Caco-2 (cell line): ENCODE data around the gene NUB1. TPM values are rescaled to one million over a fixed set of nuclear protein-coding genes. Genes with fewer than 3 reads are reported as not detected.

Source experiments
- BruUV-seq: library from RNA; stranded (reverse); fragments of 400-500 nt; replicated peaks from 2 replicates; lab custom pipeline; 2021; lab: Mats Ljungman, UMichigan
- CTCF ChIA-PET: fragments of 300-600 bp; sonication (Branson Sonifier 250); formaldehyde crosslinking; loops from one replicate; lab custom pipeline; 2022; ENCODE audit warnings: antibody characterized with exemption; lab: Charles Lee
- POLR2A ChIA-PET: fragments of 300-600 bp; sonication (Branson Sonifier 250); formaldehyde crosslinking; loops from one replicate; lab custom pipeline; 2022; ENCODE audit warnings: antibody characterized with exemption; lab: Charles Lee
- DNase-seq, 2 experiments: peaks; one replicate each; pipeline versions ENCODE4 v3.0.0 to v3.0.0-alpha.2; 2020 to 2022
- H3K27me3 ChIP-seq: replicated peaks from 2 replicates; pipeline ENCODE4 v1.6.0; 2011; ENCODE audit warnings: low read length; ENCODE audit not compliant: control insufficient read depth, insufficient read depth
- H3K36me3 ChIP-seq: 2 replicates; pipeline ENCODE4 v1.5.1; 2011; ENCODE audit warnings: low read length; ENCODE audit not compliant: control insufficient read depth, insufficient read depth
- H3K4me1 ChIP-seq: fragments of 250-450 bp; sonication (Bioruptor Pico); 2 replicates; pipeline ENCODE4 v1.5.1; 2020; ENCODE audit warnings: mild to moderate bottlenecking
- H3K4me3 ChIP-seq: 2 replicates; pipeline ENCODE4 v1.5.1; 2011; ENCODE audit warnings: low read depth, mild to moderate bottlenecking, control low read depth, low read length
- H3K9me3 ChIP-seq: fragments of 250-450 bp; sonication (Bioruptor Pico); 2 replicates; pipeline ENCODE4 v1.5.1; 2020; ENCODE audit warnings: mild to moderate bottlenecking, moderate library complexity
- H3K27ac Mint-ChIP-seq: one replicate; pipeline ENCODE4 v1.8.0; 2022; ENCODE audit warnings: mixed read lengths; ENCODE audit not compliant: unreplicated experiment
- H3K27me3 Mint-ChIP-seq: one replicate; pipeline ENCODE4 v1.8.0; 2022; ENCODE audit warnings: mixed read lengths; ENCODE audit not compliant: insufficient read depth, unreplicated experiment
- H3K36me3 Mint-ChIP-seq: one replicate; pipeline ENCODE4 v1.8.0; 2022; ENCODE audit warnings: mild to moderate bottlenecking, mixed read lengths; ENCODE audit not compliant: insufficient read depth, unreplicated experiment
- H3K4me1 Mint-ChIP-seq: one replicate; pipeline ENCODE4 v1.8.0; 2022; ENCODE audit warnings: low read depth, mixed read lengths; ENCODE audit not compliant: unreplicated experiment
- H3K4me3 Mint-ChIP-seq: one replicate; pipeline ENCODE4 v1.8.0; 2022; ENCODE audit warnings: mild to moderate bottlenecking, moderate library complexity, mixed read lengths; ENCODE audit not compliant: unreplicated experiment
- H3K9me3 Mint-ChIP-seq: one replicate; pipeline ENCODE4 v1.8.0; 2022; ENCODE audit warnings: mixed read lengths; ENCODE audit not compliant: unreplicated experiment
- intact Hi-C: fragments of 100-400 bp; cut with micrococcal nuclease; formaldehyde crosslinking; loops from one replicate; pipeline ENCODE4 v1.10.0; 2022; ENCODE audit not compliant: unreplicated experiment
- total RNA-seq: library from RNA; stranded (reverse); gene quantifications from 2 replicates; pipeline ENCODE4 v1.2.3, GENCODE V29; 2022
- TF ChIP-seq, protein P1 (sequence below), 2 experiments: fragments of 200-600 bp in 1 of 2; IDR thresholded peaks; 1 replicate in 1 of 2; 2 replicates in 1 of 2; pipeline versions ENCODE4 v1.5.1 to v1.8.0; 2011 to 2022; ENCODE audit warnings: antibody characterized with exemption in 1 of 2, control low read depth in 1 of 2, inconsistent platforms in 1 of 2, low read depth in 1 of 2, low read length in 1 of 2, mild to moderate bottlenecking in 1 of 2, moderate library complexity in 1 of 2; ENCODE audit not compliant: insufficient read depth in 1 of 2, severe bottlenecking in 1 of 2, unreplicated experiment in 1 of 2

NUB1 gene
- total RNA-seq, 1 experiment from 2014 or later = 51.6 TPM

DNA sequence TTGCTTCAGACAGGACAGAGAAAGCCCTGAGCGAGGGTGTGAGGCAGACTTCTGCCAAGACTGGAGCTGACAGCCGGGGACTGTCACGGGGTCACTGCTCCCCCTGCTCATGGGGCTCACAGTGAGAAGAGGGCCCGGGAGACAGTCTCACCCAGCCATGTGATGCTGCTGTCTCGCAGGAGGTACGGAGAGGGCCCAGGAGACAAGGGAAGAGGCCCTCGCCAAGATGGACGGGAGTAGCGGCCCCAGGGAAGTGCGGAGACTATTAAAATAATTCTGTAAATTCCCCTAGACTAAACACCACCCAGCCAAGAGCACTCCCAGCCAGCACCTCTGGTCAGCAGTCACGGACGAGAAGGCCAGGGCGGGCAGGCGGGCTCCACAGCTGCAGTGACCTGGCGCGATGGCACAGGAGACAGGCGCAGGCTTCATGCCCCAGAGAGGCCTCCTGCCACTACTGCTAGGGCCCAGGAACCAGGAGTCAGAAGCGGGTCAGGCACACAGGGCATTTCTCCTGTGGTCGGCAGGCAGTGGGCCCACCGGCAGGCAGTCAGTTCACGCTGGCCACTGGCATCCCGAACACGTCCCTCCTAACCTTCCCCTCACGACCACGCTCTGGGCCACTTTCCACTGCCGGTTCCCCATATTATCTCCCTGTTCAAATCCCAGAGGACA, 44.2 kb downstream of the NUB1 start:
- no peaks in the 10 kb centered on the region for H3K36me3 Mint-ChIP-seq
- H3K4me1 ChIP-seq = peaks cover 11% of the 10 kb centered on the region
- no peaks in the 10 kb centered on the region for H3K9me3 Mint-ChIP-seq
- TF ChIP-seq, protein P1, sequence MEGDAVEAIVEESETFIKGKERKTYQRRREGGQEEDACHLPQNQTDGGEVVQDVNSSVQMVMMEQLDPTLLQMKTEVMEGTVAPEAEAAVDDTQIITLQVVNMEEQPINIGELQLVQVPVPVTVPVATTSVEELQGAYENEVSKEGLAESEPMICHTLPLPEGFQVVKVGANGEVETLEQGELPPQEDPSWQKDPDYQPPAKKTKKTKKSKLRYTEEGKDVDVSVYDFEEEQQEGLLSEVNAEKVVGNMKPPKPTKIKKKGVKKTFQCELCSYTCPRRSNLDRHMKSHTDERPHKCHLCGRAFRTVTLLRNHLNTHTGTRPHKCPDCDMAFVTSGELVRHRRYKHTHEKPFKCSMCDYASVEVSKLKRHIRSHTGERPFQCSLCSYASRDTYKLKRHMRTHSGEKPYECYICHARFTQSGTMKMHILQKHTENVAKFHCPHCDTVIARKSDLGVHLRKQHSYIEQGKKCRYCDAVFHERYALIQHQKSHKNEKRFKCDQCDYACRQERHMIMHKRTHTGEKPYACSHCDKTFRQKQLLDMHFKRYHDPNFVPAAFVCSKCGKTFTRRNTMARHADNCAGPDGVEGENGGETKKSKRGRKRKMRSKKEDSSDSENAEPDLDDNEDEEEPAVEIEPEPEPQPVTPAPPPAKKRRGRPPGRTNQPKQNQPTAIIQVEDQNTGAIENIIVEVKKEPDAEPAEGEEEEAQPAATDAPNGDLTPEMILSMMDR (IDR thresholded peaks at IDR 0.05; ENCODE audit: insufficient read depth in 1 of 2, low read depth in 1 of 2, low read length in 1 of 2, severe bottlenecking in 1 of 2, unreplicated experiment in 1 of 2) = no peak
- H3K36me3 ChIP-seq = no peaks in the 10 kb centered on the region
- no peak overlapping the region for H3K4me3 ChIP-seq
- no peaks in the 10 kb centered on the region; the same call in 1 of the 2 replicates for H3K27me3 ChIP-seq
- H3K27ac Mint-ChIP-seq = no peak overlapping the region
- no TSS peak for BruUV-seq
- CTCF ChIA-PET = no interaction called here
- H3K27me3 Mint-ChIP-seq = peaks cover 9% of the 10 kb centered on the region
- intact Hi-C loops = no loop called here
- POLR2A ChIA-PET = no interaction called here
- no peak overlapping the region for H3K4me3 Mint-ChIP-seq
- no peaks in the 10 kb centered on the region for H3K4me1 Mint-ChIP-seq
- H3K9me3 ChIP-seq = no peaks in the 10 kb centered on the region
- no peak for DNase-seq

DNA sequence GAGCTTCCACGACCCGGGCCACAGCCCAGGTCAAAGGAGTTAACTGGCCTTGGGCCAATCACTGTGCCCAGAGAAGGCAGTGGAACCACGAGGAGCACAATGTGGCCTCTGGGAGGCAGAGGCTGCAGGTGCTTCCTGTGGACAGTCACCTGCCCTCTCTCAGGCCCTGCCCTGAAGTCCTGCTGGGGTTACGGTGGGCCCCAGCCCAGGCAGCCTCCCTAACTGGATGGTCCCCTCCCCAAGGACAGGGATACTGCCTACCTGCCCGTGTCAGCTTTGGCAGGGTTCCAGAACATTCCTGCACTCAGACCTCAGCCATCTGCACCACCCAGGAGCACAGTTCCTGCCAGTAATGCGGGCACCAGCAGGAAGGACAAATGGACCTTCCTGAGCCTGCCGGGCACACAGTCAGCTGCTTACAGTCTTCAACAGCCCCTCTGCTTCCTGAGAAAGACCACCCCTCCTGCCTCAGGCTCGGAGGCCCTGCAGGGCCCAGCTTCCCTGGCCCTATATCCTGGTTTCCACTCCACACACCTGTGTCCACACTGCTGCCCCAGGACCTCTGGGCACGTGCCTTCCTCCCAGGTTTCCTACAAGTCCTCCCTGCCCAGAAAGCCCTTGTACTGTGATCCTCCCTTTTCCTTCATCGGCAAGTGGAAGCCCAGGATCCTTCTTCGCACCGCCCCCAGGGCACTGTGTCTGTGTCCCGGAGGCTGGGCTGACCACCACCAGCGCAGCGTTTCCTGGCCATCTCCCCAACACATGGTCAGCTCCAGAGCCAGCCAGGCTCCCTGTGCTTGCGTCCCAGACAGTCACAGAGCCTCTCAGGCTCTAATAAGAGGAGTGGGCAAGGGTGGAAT, 44.9 kb downstream of the NUB1 start:
- Histone ChIP-seq H3K9me3 (no peaks in the 10 kb centered on the region), H3K36me3 (no peaks in the 10 kb centered on the region), H3K27me3 (no peaks in the 10 kb centered on the region; the same call in 1 of the 2 replicates), H3K4me1 (peaks cover 6% of the 10 kb centered on the region), H3K4me3 (no peak overlapping the region)
- Mint-ChIP-seq H3K27ac (no peak overlapping the region), H3K36me3 (no peaks in the 10 kb centered on the region), H3K4me1 (no peaks in the 10 kb centered on the region), H3K27me3 (peaks cover 9% of the 10 kb centered on the region), H3K4me3 (no peak overlapping the region), H3K9me3 (no peaks in the 10 kb centered on the region)
- CTCF ChIA-PET = no interaction called here
- POLR2A ChIA-PET = no interaction called here
- TF ChIP-seq, protein P1 (IDR thresholded peaks at IDR 0.05; ENCODE audit: insufficient read depth in 1 of 2, low read depth in 1 of 2, low read length in 1 of 2, severe bottlenecking in 1 of 2, unreplicated experiment in 1 of 2) = no peak
- no peak for DNase-seq
- BruUV-seq = no TSS peak
- intact Hi-C loops = no loop called here

DNA sequence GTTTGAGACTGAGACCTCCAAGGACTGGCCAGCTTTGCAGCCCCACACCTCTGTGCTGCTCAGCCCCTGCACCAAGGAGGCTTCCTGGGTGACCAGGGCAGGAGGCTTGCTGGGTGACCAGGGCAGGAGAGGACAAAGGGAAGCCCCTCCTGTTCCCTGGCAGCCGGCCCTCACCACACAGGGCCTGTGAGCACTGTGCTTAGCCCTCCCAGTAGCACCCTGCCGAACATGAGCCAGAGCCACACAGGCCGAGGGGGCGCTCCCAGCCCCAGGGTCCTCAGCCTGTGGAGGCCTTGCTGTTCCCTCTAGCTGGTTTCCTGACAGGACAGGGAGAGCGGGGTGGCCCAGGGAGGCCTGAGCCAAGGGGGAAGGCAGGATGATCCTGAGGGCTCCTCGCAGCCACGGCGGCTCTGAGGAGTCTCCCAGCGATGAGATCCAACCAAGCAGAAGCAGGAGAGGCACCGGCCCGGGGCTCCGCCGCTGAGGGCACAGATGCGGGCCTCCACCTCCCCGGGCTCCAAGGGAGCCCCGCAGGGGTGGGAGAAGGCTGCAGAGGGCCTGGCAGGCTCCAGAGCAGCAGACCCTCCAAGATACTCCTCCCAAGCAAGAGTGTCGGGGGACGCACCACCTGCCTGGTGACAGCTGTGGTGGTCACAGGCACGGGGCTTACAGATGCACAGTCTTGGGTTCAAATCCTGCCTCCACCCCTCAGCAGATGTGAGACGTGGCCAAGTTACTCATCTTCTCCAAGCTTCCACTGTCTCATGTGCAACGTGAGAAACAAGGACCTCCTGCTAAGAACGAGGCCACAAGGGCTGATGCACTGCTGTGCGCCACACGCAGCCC, 45.8 kb downstream of the NUB1 start:
- POLR2A ChIA-PET = no interaction called here
- TF ChIP-seq, protein P1 (IDR thresholded peaks at IDR 0.05; ENCODE audit: insufficient read depth in 1 of 2, low read depth in 1 of 2, low read length in 1 of 2, severe bottlenecking in 1 of 2, unreplicated experiment in 1 of 2) = no peak
- Mint-ChIP-seq H3K9me3 (no peaks in the 10 kb centered on the region), H3K4me1 (no peaks in the 10 kb centered on the region), H3K27ac (no peak overlapping the region), H3K27me3 (peaks cover 7% of the 10 kb centered on the region), H3K36me3 (no peaks in the 10 kb centered on the region), H3K4me3 (no peak overlapping the region)
- BruUV-seq = no TSS peak
- Histone ChIP-seq H3K9me3 (no peaks in the 10 kb centered on the region), H3K27me3 (no peaks in the 10 kb centered on the region; the same call in 1 of the 2 replicates), H3K4me3 (no peak overlapping the region), H3K4me1 (no peaks in the 10 kb centered on the region), H3K36me3 (no peaks in the 10 kb centered on the region)
- CTCF ChIA-PET = no interaction called here
- no peak for DNase-seq
- intact Hi-C loops = no loop called here
